ENCODE measurements around the gene PCDHB1. TPM values are rescaled to one million over a fixed set of nuclear protein-coding genes. Genes with fewer than 3 reads are reported as not detected.

The PCDHB1 gene, protein sequence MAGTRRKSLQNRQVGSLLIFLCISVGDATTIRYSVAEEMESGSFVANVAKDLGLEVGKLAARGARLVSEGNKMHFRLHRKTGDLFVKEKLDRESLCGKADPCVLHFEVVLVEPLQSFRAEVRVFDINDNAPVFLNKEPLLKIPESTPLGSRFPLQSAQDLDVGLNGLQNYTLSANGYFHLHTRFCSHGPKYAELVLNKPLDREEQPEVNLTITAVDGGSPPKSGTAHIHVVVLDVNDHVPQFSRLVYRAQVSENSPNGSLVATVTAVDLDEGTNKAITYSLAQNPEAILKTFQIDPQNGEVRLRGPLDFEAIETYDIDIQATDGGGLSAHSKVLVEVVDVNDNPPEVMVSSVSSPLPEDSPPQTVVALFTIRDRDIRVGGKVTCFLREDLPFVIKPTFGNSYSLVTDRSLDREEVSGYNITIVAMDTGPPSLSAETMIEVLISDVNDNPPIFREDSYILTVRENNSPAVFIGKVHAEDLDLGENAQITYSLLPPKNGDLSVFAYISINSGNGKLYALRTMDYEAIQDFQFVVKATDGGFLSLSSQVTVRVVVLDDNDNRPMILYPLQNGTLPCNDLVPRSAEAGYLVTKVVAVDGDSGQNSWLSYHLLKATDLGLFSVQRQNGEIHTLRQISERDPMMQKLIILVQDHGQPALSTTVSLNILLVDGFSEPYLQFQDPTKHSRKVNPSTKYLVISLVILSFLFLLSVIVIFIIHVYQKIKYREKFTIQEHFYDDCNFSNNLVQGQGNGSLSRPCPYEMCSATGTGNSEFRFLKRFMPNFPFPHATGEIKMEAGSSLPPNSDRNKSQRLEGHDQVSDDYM
- 0.05 TPM for total RNA-seq

DNA sequence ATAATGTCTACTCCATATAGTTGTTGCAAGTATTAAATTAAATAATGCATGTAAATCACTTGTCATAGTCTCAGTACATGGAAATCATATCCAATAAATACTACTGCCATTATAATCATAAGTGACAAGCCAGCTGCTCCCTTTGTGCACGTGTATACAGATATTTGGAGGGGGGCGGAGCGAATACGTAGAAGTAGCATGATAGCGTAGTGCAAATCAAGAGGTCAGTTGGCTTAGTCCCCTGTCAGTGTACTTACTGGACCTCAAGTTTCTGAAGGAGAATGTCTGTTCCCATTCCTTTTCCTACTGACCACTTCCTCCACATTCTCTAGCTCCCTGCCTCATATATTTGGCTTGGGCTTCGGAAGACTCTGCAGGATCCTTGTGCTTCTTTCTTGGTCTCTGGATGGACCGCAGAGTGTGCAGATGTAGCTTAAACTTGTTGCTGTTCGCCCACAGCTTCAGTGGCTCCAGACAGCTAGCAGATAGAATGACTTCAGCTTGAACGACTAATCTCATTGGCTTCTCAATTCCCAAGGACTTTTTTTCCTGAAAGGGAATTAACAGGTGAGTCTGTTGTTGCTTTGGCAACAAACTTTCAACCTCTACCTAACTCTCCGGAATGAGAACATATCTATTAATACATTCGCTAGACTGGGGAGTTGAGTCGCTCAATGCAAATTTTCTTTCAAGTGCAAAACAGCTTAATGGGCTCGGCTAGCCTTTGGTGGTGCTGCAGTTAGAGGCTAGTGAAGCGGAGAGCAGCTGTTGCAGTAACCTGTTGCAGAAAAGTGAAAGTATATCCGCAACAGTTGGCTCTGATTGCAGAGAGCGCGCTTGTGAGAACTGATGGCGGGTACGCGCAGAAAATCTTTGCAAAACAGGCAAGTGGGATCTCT lies at the start of gene PCDHB1:
Gene PCDHB1, plus strand, starts transcription at position 753 of the 899 bp plus-strand sequence. Its CDS starts 97 bp downstream, at position 850.

DNA sequence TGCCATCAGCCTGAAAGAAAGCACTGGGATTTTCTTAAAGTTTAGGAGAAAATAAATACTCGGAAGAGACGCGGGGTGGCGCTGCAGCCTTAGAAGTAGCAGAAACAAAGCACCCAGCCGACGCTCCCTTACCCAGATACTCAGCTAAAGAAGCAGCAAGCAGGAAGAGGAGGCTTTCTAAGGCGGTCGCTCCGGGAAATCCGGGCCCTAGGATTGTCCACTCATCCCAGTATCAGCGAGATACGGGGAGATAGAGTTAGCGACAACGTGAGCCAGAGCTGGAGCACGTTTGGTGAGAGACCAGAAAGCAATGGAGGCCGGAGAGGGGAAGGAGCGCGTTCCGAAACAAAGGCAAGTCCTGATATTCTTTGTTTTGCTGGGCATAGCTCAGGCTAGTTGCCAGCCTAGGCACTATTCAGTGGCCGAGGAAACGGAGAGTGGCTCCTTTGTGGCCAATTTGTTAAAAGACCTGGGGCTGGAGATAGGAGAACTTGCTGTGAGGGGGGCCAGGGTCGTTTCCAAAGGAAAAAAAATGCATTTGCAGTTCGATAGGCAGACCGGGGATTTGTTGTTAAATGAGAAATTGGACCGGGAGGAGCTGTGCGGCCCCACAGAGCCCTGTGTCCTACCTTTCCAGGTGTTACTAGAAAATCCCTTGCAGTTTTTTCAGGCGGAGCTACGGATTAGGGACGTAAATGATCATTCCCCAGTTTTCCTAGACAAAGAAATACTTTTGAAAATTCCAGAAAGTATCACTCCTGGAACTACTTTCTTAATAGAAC lies 43.5 kb downstream of the PCDHB1 start, which contains the start of gene PCDHB2:
Gene PCDHB2, plus strand, starts transcription at position 135 of the 782 bp plus-strand sequence. Its CDS starts 176 bp downstream, at position 311.

DNA sequence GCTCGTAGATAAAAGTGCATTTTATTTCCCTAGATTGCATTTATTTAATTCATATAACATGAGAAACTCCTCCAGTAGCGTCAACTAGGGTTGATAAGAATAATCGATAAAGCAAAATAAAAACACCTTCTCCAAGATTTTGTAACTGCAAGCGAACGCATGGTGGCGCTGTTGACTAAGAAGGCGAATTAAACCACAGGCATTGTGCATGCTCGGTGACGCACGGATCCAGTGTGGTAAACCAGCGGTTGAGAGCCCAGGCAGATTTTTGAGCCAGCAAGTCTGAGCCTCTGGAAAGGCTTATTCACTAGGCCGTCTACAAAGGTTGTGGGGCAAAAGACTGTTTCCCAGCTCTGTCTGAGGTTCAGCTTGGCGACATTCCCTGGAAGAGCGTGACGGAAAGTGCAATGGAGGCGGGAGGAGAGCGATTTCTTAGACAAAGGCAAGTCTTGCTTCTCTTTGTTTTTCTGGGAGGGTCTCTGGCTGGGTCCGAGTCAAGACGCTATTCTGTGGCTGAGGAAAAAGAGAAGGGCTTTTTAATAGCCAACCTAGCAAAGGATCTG lies 49.1 kb downstream of the PCDHB1 start, which contains the start of gene PCDHB3:
Gene PCDHB3, plus strand, starts transcription at position 231 of the 563 bp plus-strand sequence. Its CDS starts 177 bp downstream, at position 408.

Other genes starting within 250 kb of the PCDHB1 start
- gene PCDHA4, start 244.3 kb upstream of the PCDHB1 start, total RNA-seq: 7.1 TPM
- 2.9 TPM for gene PCDHA5, start 229.8 kb upstream of the PCDHB1 start, total RNA-seq
- 5.6 TPM for gene PCDHA6, start 223.4 kb upstream of the PCDHB1 start, total RNA-seq
- gene PCDHA7, start 217.1 kb upstream of the PCDHB1 start, total RNA-seq: 3.6 TPM
- gene PCDHA8, start 210.2 kb upstream of the PCDHB1 start, total RNA-seq: 3.6 TPM
- 4.6 TPM for gene PCDHA9, start 203.0 kb upstream of the PCDHB1 start, total RNA-seq
- gene PCDHA10, start 195.5 kb upstream of the PCDHB1 start, total RNA-seq: 4.6 TPM
- 8.9 TPM for gene PCDHA11, start 182.4 kb upstream of the PCDHB1 start, total RNA-seq
- gene PCDHA12, start 176.1 kb upstream of the PCDHB1 start, total RNA-seq: 5.1 TPM
- 9.7 TPM for gene PCDHA13, start 169.2 kb upstream of the PCDHB1 start, total RNA-seq
- 7.6 TPM for gene PCDHAC1, start 125.1 kb upstream of the PCDHB1 start, total RNA-seq
- gene PCDHAC2, start 84.9 kb upstream of the PCDHB1 start, total RNA-seq: 39.0 TPM
- 8.3 TPM for gene PCDHB2, start 43.2 kb downstream of the PCDHB1 start, total RNA-seq
- gene PCDHB3, start 49.1 kb downstream of the PCDHB1 start, total RNA-seq: 10.6 TPM
- 4.5 TPM for gene PCDHB4, start 70.4 kb downstream of the PCDHB1 start, total RNA-seq
- 8.4 TPM for gene PCDHB5, start 83.8 kb downstream of the PCDHB1 start, total RNA-seq
- 2.0 TPM for gene PCDHB6, start 98.7 kb downstream of the PCDHB1 start, total RNA-seq
- 7.9 TPM for gene PCDHB7, start 121.3 kb downstream of the PCDHB1 start, total RNA-seq
- gene PCDHB8, start 126.4 kb downstream of the PCDHB1 start, total RNA-seq: 3.4 TPM
- gene PCDHB16, start 131.0 kb downstream of the PCDHB1 start, total RNA-seq: 9.2 TPM
- 5.9 TPM for gene PCDHB9, start 135.8 kb downstream of the PCDHB1 start, total RNA-seq
- gene PCDHB10, start 141.0 kb downstream of the PCDHB1 start, total RNA-seq: 12.9 TPM
- 9.5 TPM for gene PCDHB11, start 148.3 kb downstream of the PCDHB1 start, total RNA-seq
- 15.0 TPM for gene PCDHB12, start 157.3 kb downstream of the PCDHB1 start, total RNA-seq
- 11.2 TPM for gene PCDHB13, start 162.5 kb downstream of the PCDHB1 start, total RNA-seq
- 13.5 TPM for gene PCDHB14, start 172.0 kb downstream of the PCDHB1 start, total RNA-seq
- gene PCDHB15, start 194.0 kb downstream of the PCDHB1 start, total RNA-seq: 14.5 TPM